ENCODE measurements around the gene LGR4. TPM values are rescaled to one million over a fixed set of nuclear protein-coding genes. Genes with fewer than 3 reads are reported as not detected.

LGR4 gene
- total RNA-seq, 1 experiment from 2014 or later, result 99.2 TPM

- H4K8ac ChIP-seq (replicated peaks; ENCODE audit: insufficient read length, low read depth, low read length), result no peak overlapping the region
- no peaks in the 10 kb centered on the region; the same call in 1 of the 2 replicates for H3K27me3 Mint-ChIP-seq (ENCODE audit: low read depth)
- DNase-seq, result no peak
- H3K9me3 Mint-ChIP-seq, result no peaks in the 10 kb centered on the region
- peaks cover 2 to 7% (median 2%) of the 10 kb centered on the region in 3 experiments; a peak in 5 of 7 replicates for H3K36me3 Mint-ChIP-seq (ENCODE audit: insufficient read depth in 1 of 3, low read depth in 3 of 3)
- no peaks in the 10 kb centered on the region for H3K27me3 ChIP-seq (ENCODE audit: insufficient read depth, low read length)
- no peaks in the 10 kb centered on the region for H3K9me3 ChIP-seq (ENCODE audit: control insufficient read depth, low read depth, low read length)
- WGBS (ENCODE audit: extremely low coverage, insufficient read length, low lambda C conversion rate), result no CpG with 5 or more reads among the region's 8 CpGs
- H3K79me1 ChIP-seq (ENCODE audit: insufficient read depth, low read depth, low read length, poor library complexity, severe bottlenecking), result no peaks in the 10 kb centered on the region
- peaks cover 49 to 60% of the 10 kb centered on the region in 2 experiments for H3K4me1 Mint-ChIP-seq
- peaks cover 4% of the 10 kb centered on the region for H3K23me2 ChIP-seq (ENCODE audit: insufficient read length, low read depth, low read length, poor library complexity, severe bottlenecking)
- H3K23ac ChIP-seq (ENCODE audit: insufficient read length, low read depth, low read length), result no peak overlapping the region
- no peaks in the 10 kb centered on the region for H3K79me2 ChIP-seq (ENCODE audit: insufficient read depth, low read length)
- no peak overlapping the region for H2BK12ac ChIP-seq (ENCODE audit: insufficient read length, low read depth, low read length)
- H3K27ac Mint-ChIP-seq, result peak overlapping the region in 1 of 3 experiments; percentile 54; a peak in 1 of 7 replicates
- no peak overlapping the region for H3K56ac ChIP-seq (ENCODE audit: insufficient read length, low read depth, low read length)
- no peak overlapping the region for H2AFZ ChIP-seq (ENCODE audit: low read length)
- H4K91ac ChIP-seq (ENCODE audit: insufficient read length, low read depth, low read length), result no peak overlapping the region
- no peak overlapping the region for H3K4ac ChIP-seq (ENCODE audit: low read depth, low read length)
- no peaks in the 10 kb centered on the region; the same call in 1 of the 2 replicates for H3K4me1 ChIP-seq (ENCODE audit: insufficient read depth, low read length)
- H3K18ac ChIP-seq (ENCODE audit: insufficient read length, low read depth, low read length), result no peak overlapping the region
- no peak overlapping the region for H2BK20ac ChIP-seq (ENCODE audit: low read depth, low read length, poor library complexity, severe bottlenecking)
- no peak overlapping the region for H2BK15ac ChIP-seq (ENCODE audit: low read depth, low read length)
- TF ChIP-seq, protein P1, sequence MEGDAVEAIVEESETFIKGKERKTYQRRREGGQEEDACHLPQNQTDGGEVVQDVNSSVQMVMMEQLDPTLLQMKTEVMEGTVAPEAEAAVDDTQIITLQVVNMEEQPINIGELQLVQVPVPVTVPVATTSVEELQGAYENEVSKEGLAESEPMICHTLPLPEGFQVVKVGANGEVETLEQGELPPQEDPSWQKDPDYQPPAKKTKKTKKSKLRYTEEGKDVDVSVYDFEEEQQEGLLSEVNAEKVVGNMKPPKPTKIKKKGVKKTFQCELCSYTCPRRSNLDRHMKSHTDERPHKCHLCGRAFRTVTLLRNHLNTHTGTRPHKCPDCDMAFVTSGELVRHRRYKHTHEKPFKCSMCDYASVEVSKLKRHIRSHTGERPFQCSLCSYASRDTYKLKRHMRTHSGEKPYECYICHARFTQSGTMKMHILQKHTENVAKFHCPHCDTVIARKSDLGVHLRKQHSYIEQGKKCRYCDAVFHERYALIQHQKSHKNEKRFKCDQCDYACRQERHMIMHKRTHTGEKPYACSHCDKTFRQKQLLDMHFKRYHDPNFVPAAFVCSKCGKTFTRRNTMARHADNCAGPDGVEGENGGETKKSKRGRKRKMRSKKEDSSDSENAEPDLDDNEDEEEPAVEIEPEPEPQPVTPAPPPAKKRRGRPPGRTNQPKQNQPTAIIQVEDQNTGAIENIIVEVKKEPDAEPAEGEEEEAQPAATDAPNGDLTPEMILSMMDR (conservative IDR thresholded peaks at IDR 0.05), result no peak
- no peak overlapping the region for H3T11ph ChIP-seq (ENCODE audit: low read length)
- no peak overlapping the region for H2BK5ac ChIP-seq (ENCODE audit: insufficient read length, low read length)
- H3K4me3 Mint-ChIP-seq, result peak overlapping the region; percentile 93 to 98
- H3K9ac ChIP-seq (ENCODE audit: extremely low read depth, insufficient read length, low read length), result no peak overlapping the region
- H4K5ac ChIP-seq (ENCODE audit: insufficient read length, low read depth, low read length), result no peak overlapping the region
- no peak overlapping the region for H2AK5ac ChIP-seq (ENCODE audit: insufficient read length, low read length)
- H4K20me1 ChIP-seq (ENCODE audit: control insufficient read depth, insufficient read depth, insufficient read length), result no peaks in the 10 kb centered on the region
- H3K14ac ChIP-seq (ENCODE audit: insufficient read depth, low read length), result no peak overlapping the region
- peak overlapping the region; percentile 67 for H3K4me2 ChIP-seq (ENCODE audit: insufficient read depth, insufficient read length, low read length)
- no peak overlapping the region for H3K27ac ChIP-seq (ENCODE audit: insufficient read length, low read depth, low read length)
- H2BK120ac ChIP-seq (ENCODE audit: low read depth, low read length, poor library complexity, severe bottlenecking), result no peak overlapping the region
These were observed 110.8 kb downstream of the LGR4 start for GRCh38 chr11:27361649-27362431.

Data from H9 (cell line).